Heart left ventricle (tissue), 16 donors: ENCODE data around the gene ZNF628. TPM values are rescaled to one million over a fixed set of nuclear protein-coding genes. Genes with fewer than 3 reads are reported as not detected.

Experiments used
- ATAC-seq, 4 donors: fragments of 200-7000 bp; cut with Tn5 transposase; one replicate each; pipeline ENCODE4 v1.9.1; 2020 to 2022; ENCODE audit warnings: moderate library complexity in 4 of 4, mild to moderate bottlenecking in 3 of 4, moderate number of reproducible peaks in 1 of 4
- DNase-seq, 5 donors: peaks; one replicate each; pipeline ENCODE4 v3.0.0-alpha.2; 2020
- H3K27ac ChIP-seq, 12 donors: fragments of 200-600 bp; sonication (generic) in 4 of 12; one replicate each; pipeline versions ENCODE4 v1.5.0 to v1.8.0; 2016 to 2022; ENCODE audit warnings: mild to moderate bottlenecking in 2 of 12
- H3K27me3 ChIP-seq, 9 donors: fragments of 200-600 bp; sonication (generic) in 2 of 9; one replicate each; pipeline versions ENCODE4 v1.5.1 to v1.8.0; 2016 to 2022; ENCODE audit warnings: mild to moderate bottlenecking in 3 of 9
- H3K36me3 ChIP-seq, 9 donors: fragments of 200-600 bp; sonication (generic) in 2 of 9; one replicate each; pipeline versions ENCODE4 v1.5.0 to v1.8.0; 2018 to 2022; ENCODE audit warnings: mild to moderate bottlenecking in 2 of 9
- H3K4me1 ChIP-seq, 12 donors: fragments of 200-600 bp; sonication (generic) in 4 of 12; one replicate each; pipeline versions ENCODE4 v1.5.0 to v1.8.0; 2016 to 2022; ENCODE audit warnings: mild to moderate bottlenecking in 3 of 12
- H3K4me3 ChIP-seq, 12 donors: fragments of 200-600 bp; sonication (generic) in 4 of 12; one replicate each; pipeline versions ENCODE4 v1.5.0 to v1.8.0; 2017 to 2022; ENCODE audit warnings: mild to moderate bottlenecking in 9 of 12, moderate library complexity in 4 of 12
- H3K9me3 ChIP-seq, 12 donors: fragments of 200-600 bp; sonication (generic) in 4 of 12; one replicate each; pipeline versions ENCODE4 v1.5.0 to v1.8.0; 2016 to 2022; ENCODE audit warnings: mild to moderate bottlenecking in 1 of 12
- CTCF ChIP-seq, 12 donors: fragments of 200-600 bp; sonication (generic) in 4 of 12; IDR thresholded peaks; one replicate each; pipeline versions ENCODE4 v1.5.0 to v1.8.0; 2018 to 2022; ENCODE audit warnings: antibody characterized with exemption in 12 of 12, mild to moderate bottlenecking in 5 of 12
- POLR2A ChIP-seq, 2 donors: fragments of 450-650 bp; IDR thresholded peaks; one replicate each; pipeline ENCODE4 v1.6.1; 2017; ENCODE audit warnings: antibody characterized with exemption in 2 of 2, mild to moderate bottlenecking in 2 of 2, moderate library complexity in 2 of 2
- WGBS, 4 donors: extraction: QIAGEN DNeasy Blood & Tissue Kit in 2 of 4; methylation state at CpG; one replicate each; pipeline versions ENCODE4 v1.1.5 to v1.1.7; 2013 to 2018; 5-methylcytosine and 5-hydroxymethylcytosine counted together
- intact Hi-C, 10 donors: fragments of 100-400 bp; cut with DNase I; formaldehyde crosslinking; loops; one replicate each; pipeline versions ENCODE4 v1.11.1 to v1.14.2; 2022
- polyA plus RNA-seq, 2 donors: library from polyadenylated mRNA; stranded (reverse); fragments of 200-250 nt; gene quantifications; one replicate each; pipeline ENCODE4 v1.2.3, GENCODE V29; 2013
- total RNA-seq, 9 donors: library from RNA; depleted of rRNA in 2 of 9; stranded (reverse); fragments of >200 nt in 2 of 9; fragmentation: NEBNext Ultra II Directional in 3 of 9; extraction: Animal tissue kit (Norgen Biotek cat#: 25700) in 3 of 9; gene quantifications; one replicate each; pipeline versions ENCODE4 v1.1.0 to v1.2.4, GENCODE V29; 2016 to 2023
- donor health status: ischemic (EF 13 %, LVEDD 7.1; RV severe dilation, severe dysfunction).
- donor health status: healthy with polysubstance abuse.
- donor health status: DM: no; HTN: yes; CAD: no.
- donor health status: DM: no; HTN: no; CAD: no.
- donor health status: ischemic (EF 25% LVEDD 6.9; RV normal size, moderate dysfunction).
- donor health status: ischemic (EF 25% LVEDD 5.7; RV mildly dilated, moderate dysfunction).
- donor health status: healthy.
- donor health status: DM: yes; HTN: yes; CAD: no.
- donor health status: ischemic (EF 35%, LVEDD 5.7; RV mildly dilated, moderate dysfunction).
- donor health status: nonischemic (EF 11% LVEDD 7.7; RV severe dilation, severe dysfunction).
- donor health status: DM: yes; HTN: yes; CAD: no.
- donor health status: PGD.
- donor health status: ischemic (EF 29% LVEDD 5.4; RV normal size, mild dysfunction).
- donor health status: nonischemic (EF 23%, LVEDD 6.1; RV moderate dilation, normal function).

ZNF628 gene
- total and polyA plus RNA-seq, 11 donors: 2.3 to 10.3 (median 5.4) TPM

- intact Hi-C loops: no loop called here
- no peak for TF ChIP-seq POLR2A (IDR thresholded peaks at IDR 0.05)
- TF ChIP-seq CTCF (IDR thresholded peaks at IDR 0.05): no peak
- DNase-seq: no peak
- H3K4me3 ChIP-seq: no peak overlapping the region
- H3K9me3 ChIP-seq: no peaks in the 10 kb centered on the region
- peaks cover 41 to 75% (median 53%) of the 10 kb centered on the region in 9 donors for H3K27me3 ChIP-seq
- no peaks in the 10 kb centered on the region for H3K36me3 ChIP-seq
- no peak for ATAC-seq
- H3K27ac ChIP-seq: no peak overlapping the region
- 64 to 88% (median 70%) methylated on average over 4 of the region's 4 CpGs for WGBS, 4 donors
- peaks cover 0 to 6% (median 0%) of the 10 kb centered on the region in 12 donors for H3K4me1 ChIP-seq
Observed at GRCh38 chr19:55434356-55434919, 42.0 kb upstream of the ZNF628 start.

- Histone ChIP-seq H3K4me1 (peaks cover 0 to 6% (median 0%) of the 10 kb centered on the region in 12 donors), H3K9me3 (no peaks in the 10 kb centered on the region), H3K4me3 (no peak overlapping the region), H3K27me3 (peaks cover 39 to 74% (median 56%) of the 10 kb centered on the region in 9 donors), H3K27ac (no peak overlapping the region), H3K36me3 (no peaks in the 10 kb centered on the region)
- TF ChIP-seq POLR2A (IDR thresholded peaks at IDR 0.05) (no peak), CTCF (IDR thresholded peaks at IDR 0.05) (no peak)
- WGBS, 4 donors: 85 to 98% (median 94%) methylated on average over 4 of the region's 4 CpGs
- ATAC-seq (no peak), DNase-seq (peak in 1 of 5 donors; percentile 3)
- intact Hi-C loops: no loop called here
Observed at GRCh38 chr19:55435020-55435419, 41.4 kb upstream of the ZNF628 start.

- Histone ChIP-seq H3K36me3 (no peaks in the 10 kb centered on the region), H3K4me3 (no peak overlapping the region), H3K9me3 (no peaks in the 10 kb centered on the region), H3K27me3 (peaks cover 50 to 76% (median 68%) of the 10 kb centered on the region in 9 donors), H3K27ac (no peak overlapping the region), H3K4me1 (peaks cover 0 to 21% (median 0%) of the 10 kb centered on the region in 12 donors)
- WGBS, 4 donors: 38 to 51% (median 42%) methylated on average over 6 to 8 of the region's 8 CpGs
- DNase-seq (no peak), ATAC-seq (no peak)
- intact Hi-C loops: no loop called here
- TF ChIP-seq CTCF (IDR thresholded peaks at IDR 0.05): no peak
- TF ChIP-seq POLR2A (IDR thresholded peaks at IDR 0.05): no peak
Observed at GRCh38 chr19:55436847-55437246, 39.6 kb upstream of the ZNF628 start.

GRCh38 chr19:55437410-55437809 is 39.0 kb upstream of the ZNF628 start:
- ATAC-seq: peak; percentile 56 to 88 (median 82)
- DNase-seq: peak in 3 of 5 donors; percentile 51 to 64 (median 57)
- 1 to 4% (median 2%) methylated on average over 4 to 17 of the region's 17 CpGs for WGBS, 4 donors

More at GRCh38 chr19:55437410-55437809, 39.0 kb upstream of the ZNF628 start:
- Histone ChIP-seq H3K4me3 (no peak overlapping the region), H3K4me1 (peaks cover 0 to 27% (median 0%) of the 10 kb centered on the region in 12 donors), H3K27me3 (peaks cover 47 to 76% (median 65%) of the 10 kb centered on the region in 9 donors), H3K36me3 (no peaks in the 10 kb centered on the region), H3K9me3 (no peaks in the 10 kb centered on the region), H3K27ac (no peak overlapping the region)
- TF ChIP-seq CTCF (IDR thresholded peaks at IDR 0.05) (no peak), POLR2A (IDR thresholded peaks at IDR 0.05) (no peak)
- intact Hi-C loops: no loop called here
